Stimulated activated naive CD4-positive, alpha-beta T cell treated with Interleukin-2 at 50 U/mL for 16 hours (primary cell): ENCODE measurements around the gene AGRP.
A peak's percentile ranks its signal among the peaks of the same experiment; 100 is the strongest.
"Not testable (repeated sequence)": the region's sequence is repeated elsewhere in the genome, so short reads cannot be mapped to it uniquely, and the experiment has no call there.

ENCODE experiments used
- DNase-seq: peaks from one replicate; lab custom pipeline; 2025; lab: John Stamatoyannopoulos, UW

AGRP gene

GRCh38 chr16:67504031-67505021, 21.0 kb upstream of the AGRP start:
- no peak for DNase-seq

GRCh38 chr16:67499106-67499505, 15.8 kb upstream of the AGRP start:
- DNase-seq: no peak

DNA sequence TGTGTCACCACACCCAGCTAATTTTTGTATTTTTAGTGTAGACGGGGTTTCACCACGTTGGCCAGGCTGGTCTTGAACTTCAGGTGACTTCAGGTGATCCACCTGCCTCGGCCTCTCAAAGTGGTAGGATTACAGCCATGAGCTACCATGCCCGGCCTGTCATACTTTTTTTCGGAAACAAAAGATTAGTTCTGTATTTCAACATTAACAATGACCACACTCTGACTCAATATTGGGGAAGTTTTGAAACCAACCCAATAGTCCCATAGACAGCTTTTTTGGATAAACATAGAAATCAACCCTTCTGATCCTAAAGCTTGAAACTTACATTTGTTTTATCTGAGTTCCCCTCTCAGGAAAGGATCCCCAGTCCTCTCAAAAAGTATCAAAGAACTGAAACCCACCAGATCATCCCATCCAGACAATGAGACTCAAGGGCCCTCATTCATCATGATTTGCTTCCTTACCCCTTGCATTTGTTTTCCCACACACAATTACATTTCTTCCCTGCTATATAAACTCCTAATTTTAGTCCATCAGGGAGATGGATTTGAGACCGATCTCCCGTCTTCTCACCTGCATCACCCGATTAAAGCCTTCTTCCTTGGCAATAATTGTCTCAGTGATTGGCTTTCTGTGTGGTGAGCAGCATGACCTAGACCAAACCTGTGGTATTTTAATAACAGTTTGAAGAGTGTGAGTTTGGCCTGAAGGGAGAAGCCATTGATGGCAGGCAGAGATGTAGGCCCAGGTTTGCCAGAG, 7.2 kb upstream of the AGRP start:
- no peak for DNase-seq

GRCh38 chr16:67489401-67490083, 6.2 kb upstream of the AGRP start:
- no peak for DNase-seq

- DNase-seq: not testable (repeated sequence)
These were observed 4.2 kb upstream of the AGRP start for GRCh38 chr16:67487561-67487960.

- DNase-seq: no peak
These were observed 3.5 kb upstream of the AGRP start for GRCh38 chr16:67486805-67487204.

DNA sequence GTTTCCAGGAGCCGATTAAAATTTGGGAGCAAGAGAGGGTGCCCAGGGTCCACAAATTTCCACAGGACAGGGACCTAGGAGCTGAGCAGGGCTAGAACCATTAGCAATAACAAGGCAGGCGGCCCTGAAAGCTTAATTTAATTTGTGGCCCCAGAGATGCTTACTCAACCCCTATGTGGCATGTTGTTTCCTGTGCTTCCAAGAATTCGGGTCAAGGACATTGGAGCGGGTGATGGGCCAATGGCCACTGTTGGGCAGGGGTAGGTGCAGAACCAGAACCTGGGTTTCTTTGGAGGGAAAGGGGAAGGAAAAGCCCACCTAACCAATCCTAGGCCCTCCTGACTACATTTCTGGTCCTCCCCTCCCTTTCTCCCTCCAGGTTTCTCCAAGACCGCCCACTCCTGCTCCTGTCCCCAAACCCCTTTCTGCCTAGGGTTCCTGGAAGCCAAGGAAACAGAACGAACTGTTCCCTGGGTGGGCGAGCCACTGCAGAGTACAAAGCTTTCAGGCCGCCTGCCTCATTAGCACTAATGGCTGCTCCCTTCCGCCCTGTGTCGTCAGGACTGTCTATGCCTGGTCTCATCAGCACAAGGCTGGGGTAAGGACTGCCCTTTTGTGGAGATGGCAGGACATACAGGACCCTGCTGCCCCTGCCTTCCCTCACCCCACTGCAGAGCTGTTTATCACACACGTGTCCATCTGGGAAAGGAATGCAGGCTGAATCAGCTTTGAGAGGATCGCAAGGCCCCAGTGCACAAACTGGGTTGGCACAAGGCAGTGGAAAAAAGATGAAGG, 581 bp upstream of the AGRP start:
- no peak for DNase-seq

DNA sequence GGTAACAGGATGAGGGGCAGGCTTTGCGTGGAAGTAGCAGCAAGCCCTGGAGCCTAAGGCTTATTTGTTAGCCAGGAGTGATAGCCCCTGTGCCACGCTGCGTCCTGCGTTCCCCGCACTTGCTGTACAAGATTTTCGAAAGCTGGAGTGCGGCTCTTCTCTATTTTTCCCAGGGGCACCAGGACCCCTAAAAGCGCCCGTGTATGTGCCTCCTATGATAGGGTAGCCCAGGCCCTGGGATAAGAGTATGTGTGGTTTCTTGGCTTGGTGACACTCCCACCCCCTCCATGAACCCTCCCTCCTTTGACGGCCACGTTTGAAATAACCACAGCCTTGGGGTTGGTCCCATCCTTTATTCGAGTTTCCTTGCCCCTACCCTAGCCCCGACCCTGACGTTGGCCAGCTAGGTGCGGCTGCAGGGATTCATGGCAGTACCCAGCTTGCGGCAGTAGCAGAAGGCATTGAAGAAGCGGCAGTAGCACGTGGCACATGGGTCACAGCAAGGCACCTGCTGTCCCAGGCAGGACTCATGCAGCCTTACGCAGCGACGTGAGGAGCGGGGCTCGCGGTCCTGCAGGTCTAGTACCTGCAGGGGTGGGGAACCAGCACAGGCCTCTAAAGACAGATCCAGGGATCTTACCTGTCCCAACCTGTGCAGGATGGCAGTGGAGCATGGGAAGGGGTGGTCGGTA, 968 bp downstream of the AGRP start:
- no peak for DNase-seq

DNA sequence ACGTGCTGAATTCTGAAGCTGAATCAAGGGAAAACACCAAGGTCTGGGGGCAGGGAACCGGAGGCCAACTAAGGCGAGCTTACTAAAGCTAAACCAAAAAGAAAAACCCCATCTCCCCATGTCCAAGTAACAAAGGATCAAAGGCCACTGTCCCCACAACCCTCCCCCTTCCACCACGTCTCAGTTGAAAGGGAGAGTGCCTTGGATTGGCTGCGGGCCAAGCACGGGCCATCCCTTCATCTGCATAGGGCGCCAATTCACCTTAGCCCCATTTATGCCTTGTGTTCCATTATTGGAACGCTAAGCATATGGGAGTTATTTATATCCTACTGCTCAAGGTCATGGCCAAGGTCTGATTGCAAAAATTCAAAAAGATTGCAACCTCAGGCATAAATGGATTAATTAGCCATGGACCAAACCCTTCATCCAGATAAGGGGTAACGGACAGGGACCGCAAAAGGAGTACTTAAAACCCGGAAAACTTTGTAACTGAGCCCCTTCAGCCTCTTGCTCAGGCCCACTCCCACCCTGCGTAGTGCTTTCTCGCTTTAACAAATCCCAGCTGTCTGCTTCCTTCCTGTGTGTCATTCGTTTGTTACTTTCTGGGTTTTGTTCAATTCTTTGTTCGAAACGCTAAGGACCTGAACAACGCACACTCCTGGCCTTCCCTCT, 1.6 kb downstream of the AGRP start:
- peak; percentile 37 for DNase-seq

DNA sequence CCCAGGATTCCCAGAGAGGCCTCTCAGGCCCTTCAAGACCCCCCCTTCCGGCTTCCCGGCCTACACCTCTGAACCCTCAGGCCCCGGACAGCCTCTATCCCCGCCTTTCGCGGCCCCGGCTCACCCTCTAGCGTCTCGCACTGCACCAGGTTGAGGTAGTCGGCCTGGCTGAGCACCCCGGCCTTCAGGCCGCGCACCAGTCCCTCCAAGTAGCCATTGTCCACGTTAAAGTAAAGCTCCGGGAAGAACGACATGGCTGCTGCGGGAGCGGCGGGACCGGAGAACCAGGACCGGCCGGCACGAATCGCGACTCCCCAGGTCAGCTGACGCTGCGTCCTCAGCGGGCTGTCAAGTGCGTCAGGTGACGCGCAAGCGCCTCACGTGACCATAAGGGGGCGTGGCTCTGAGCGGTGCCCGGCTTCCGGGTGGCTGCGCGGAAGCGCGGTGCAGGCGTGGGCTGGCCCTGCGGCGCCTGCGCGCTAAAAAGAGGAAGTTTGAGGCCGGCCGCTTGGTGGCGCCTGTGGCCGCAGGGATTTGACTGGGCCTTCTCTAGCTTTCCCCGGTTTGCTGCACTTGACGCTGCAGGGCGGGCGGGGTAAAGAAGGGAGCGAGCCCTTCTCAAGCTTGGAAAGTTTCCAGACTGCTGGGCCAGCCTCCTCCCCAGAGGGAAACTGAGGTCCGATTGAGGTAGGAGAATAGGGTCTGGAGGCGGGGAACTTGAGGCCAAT, 2.4 kb downstream of the AGRP start, which contains the start of gene ATP6V0D1:
Gene ATP6V0D1, minus strand, starts transcription at position 325 of the 728 bp plus-strand sequence. Its CDS starts 71 bp downstream, at position 254.
- DNase-seq: peak; percentile 96

DNA sequence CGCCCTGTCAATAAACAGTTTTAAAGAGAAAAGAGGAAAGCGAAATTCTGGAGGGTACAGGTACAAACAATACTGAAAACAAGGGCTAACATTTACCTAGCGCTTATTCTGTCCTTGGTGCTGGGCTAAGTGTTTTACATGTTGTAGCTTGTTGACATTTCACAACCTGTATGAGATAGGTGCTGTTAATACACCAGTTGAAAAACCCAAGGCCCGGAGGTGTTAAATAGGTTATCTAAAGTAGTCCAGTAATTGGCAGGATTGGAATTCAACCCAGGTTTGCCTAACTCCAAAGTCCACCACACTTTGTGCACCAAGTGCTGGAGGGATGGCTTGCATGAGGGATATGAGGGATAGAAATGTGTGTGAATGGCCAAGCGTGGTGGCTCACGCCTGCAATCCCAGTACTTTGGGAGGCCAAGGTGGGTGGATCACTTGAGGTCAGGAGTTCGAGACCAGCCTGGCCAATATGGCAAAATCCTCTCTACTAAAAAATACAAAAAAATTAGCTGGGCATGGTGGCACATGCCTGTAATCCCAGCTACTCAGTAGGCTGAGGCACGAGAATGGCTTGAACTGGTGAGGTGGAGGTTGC, 5.3 kb downstream of the AGRP start:
- DNase-seq: no peak

GRCh38 chr16:67474551-67475455, 8.5 kb downstream of the AGRP start:
- DNase-seq: no peak

DNA sequence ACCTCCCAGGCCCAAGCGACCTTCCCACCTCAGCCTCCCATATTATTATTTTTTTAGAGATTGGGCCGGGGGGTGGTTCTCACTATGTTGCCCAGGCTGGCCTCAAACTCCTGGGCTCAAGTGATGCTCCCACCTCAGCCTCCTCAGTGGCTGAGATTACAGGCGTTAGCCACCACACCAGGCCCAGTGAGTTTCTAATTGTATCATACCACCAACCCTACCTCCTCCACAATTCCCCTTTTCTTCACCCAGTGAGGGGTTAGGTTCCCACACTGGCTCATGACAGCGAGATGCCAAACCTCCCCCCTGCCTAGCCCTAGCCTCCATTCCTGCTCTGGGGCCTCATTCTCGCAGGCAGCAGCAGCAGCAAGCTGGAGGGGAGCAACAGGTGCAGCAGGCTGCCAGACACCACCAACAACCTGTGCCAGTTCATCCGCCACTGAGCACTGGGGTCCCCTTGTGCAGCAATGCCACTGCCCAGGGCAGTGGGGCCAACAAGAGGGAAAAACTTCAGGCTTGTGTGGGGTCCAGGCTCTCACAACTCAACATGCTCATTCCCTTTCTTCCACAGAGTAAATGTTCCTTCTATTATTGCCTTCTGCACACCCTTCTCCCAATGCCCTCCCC, 11.5 kb downstream of the AGRP start:
- no peak for DNase-seq

DNA sequence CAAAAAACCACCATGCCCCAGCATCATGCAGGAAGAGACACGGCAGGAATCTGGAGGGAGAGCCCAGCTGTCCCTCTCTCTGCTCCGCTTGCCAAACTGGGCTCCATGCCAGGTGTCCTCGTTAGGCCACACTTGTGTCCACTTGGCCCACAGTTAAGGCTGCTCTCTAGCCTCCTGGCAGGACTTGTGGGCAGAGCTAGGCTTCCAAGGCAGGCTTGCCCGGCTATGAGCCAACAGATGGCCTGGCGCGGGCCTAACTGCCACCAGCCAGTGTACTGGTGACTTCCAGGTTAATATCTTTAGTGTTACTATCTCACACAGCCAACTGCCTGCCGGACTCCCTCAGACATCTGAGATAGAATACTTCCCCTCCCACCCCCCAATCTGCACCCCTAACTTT, 13.0 kb downstream of the AGRP start:
- DNase-seq: no peak

- no peak for DNase-seq
These were observed 14.6 kb downstream of the AGRP start for GRCh38 chr16:67468731-67469130.

GRCh38 chr16:67466581-67466980, 16.8 kb downstream of the AGRP start:
- no peak for DNase-seq

DNA sequence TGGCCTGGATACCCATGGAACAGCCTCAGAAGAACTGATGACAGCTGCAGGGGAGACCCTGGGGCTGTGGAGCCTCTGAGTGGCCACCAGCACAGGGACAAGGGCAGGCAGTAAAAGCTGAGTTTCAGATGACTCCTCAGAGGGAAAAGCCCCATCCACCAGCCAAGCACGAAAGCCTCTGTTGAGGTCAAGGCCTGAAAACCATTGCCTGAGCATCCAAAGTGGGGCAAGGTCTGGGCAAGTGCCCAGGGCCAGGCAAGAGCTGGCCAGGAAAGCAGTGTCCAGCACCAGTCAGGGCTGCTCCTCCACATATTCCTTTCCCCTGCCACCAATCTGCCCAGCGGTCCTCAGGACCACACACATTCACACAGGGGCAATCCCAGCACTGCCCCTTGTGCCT, 18.8 kb downstream of the AGRP start:
- no peak for DNase-seq

GRCh38 chr16:67463691-67464090, 19.7 kb downstream of the AGRP start:
- DNase-seq: no peak
